ENCODE measurements around the gene EPX.

Gene EPX

DNA sequence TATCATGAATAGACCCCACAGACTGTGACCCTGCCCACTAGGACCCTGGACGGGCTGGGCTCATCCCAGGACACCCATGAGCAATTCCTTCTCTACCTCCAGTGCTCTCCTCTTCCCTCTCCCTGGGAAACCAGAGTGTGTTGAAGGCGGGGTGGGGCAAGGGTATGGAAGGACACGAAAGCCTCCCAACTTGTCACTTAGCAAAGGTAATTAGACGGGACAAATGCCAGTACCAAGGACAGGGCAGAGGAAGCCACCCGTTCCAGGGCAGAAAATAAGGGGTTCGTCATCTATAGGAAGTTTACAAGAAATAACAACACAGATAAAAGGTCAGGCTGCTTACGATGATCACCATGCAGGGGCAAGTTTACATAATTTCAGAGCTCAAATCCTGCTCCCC, 4.9 kb upstream of the EPX start:
- TF ChIP-seq, protein P1, sequence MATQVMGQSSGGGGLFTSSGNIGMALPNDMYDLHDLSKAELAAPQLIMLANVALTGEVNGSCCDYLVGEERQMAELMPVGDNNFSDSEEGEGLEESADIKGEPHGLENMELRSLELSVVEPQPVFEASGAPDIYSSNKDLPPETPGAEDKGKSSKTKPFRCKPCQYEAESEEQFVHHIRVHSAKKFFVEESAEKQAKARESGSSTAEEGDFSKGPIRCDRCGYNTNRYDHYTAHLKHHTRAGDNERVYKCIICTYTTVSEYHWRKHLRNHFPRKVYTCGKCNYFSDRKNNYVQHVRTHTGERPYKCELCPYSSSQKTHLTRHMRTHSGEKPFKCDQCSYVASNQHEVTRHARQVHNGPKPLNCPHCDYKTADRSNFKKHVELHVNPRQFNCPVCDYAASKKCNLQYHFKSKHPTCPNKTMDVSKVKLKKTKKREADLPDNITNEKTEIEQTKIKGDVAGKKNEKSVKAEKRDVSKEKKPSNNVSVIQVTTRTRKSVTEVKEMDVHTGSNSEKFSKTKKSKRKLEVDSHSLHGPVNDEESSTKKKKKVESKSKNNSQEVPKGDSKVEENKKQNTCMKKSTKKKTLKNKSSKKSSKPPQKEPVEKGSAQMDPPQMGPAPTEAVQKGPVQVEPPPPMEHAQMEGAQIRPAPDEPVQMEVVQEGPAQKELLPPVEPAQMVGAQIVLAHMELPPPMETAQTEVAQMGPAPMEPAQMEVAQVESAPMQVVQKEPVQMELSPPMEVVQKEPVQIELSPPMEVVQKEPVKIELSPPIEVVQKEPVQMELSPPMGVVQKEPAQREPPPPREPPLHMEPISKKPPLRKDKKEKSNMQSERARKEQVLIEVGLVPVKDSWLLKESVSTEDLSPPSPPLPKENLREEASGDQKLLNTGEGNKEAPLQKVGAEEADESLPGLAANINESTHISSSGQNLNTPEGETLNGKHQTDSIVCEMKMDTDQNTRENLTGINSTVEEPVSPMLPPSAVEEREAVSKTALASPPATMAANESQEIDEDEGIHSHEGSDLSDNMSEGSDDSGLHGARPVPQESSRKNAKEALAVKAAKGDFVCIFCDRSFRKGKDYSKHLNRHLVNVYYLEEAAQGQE (IDR thresholded peaks at IDR 0.05; ENCODE audit: insufficient replicate concordance, low read depth): peak; percentile 70
- TF ChIP-seq GABPA (IDR thresholded peaks at IDR 0.05; ENCODE audit: low read depth): no peak
- H3K4me3 ChIP-seq (replicated peaks; ENCODE audit: insufficient read depth, low read length): no peak overlapping the region
- no peaks in the 10 kb centered on the region for H3K27me3 ChIP-seq (ENCODE audit: insufficient read depth, poor library complexity, severe bottlenecking)
- H3K27ac ChIP-seq (replicated peaks): no peak overlapping the region
- no peak for DNase-seq (ENCODE audit: low read depth in 1 of 2, low spot score in 1 of 2)

DNA sequence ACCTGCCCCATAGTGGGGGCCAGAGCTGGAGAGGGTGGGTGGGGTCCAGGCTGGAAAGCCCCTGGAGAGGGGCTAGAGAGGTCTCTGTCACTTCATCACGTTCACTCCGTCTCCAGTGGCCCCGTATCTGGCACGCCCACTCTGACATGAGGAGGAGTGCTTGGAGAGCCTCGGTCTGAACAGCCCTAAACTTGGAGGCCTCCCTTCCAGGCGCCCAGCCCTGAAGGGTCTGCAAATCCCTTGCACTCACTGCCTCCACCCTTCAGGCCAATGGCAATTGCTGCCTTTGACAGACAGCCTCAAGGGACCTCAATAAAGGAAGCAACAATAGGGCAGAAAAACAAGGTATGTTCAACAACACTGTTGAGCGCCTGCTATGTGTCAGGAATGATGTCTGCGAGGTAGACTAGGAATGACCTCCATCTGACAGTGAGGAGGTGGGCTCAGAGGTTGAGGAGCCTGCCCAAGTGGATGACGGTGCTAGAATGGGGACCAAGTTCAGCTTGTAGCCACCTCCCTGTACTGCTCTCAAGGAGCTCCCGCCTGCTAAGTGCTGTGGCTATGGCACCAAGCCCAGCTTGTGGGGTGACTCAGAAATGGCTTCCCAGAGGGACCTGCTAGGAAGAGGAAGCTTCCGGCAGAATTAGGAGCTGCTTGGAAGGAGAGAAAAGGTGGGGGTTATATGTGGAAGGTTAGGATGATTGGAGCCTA, 2.9 kb upstream of the EPX start:
- no peaks in the 10 kb centered on the region for H3K27me3 ChIP-seq (ENCODE audit: insufficient read depth, poor library complexity, severe bottlenecking)

DNA sequence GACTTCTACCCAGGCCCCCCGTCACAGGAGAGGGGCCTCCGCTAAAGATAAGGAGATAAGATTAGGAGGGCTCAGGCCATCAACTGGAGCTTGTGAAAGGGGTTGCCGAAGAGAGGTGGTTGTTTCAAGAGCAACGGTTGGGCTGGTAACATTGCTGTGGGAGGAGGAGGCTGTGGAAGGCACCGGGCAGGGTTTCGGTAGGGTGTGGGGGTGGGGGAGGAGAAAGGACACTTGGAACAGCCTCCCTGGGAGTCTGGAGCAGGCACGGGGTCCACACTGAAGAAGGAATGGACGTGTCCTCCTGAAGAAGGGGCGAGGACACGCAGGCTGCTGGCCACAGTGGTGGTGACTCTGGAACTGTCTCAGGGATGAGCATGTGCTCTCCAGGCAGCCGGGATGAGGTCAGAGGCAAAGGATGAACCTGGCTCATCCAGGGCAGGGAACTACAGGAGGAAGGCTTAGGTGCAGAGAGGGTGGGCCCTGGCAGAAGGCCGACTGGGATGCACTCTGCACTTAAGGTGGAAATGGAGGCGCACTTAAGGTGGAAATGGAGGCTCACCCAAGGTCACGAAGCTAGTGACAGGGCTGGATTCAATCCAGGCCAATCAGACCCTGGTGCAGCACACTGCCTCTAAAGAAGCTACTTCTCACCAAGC, 1.2 kb upstream of the EPX start:
- DNase-seq (ENCODE audit: low read depth in 1 of 2, low spot score in 1 of 2): no peak
- H3K27me3 ChIP-seq (ENCODE audit: insufficient read depth, poor library complexity, severe bottlenecking): no peaks in the 10 kb centered on the region

More for the DNA sequence above, 2.9 kb upstream of the EPX start:
- TF ChIP-seq, protein P1 (IDR thresholded peaks at IDR 0.05; ENCODE audit: insufficient replicate concordance, low read depth): no peak
- TF ChIP-seq, protein P2, sequence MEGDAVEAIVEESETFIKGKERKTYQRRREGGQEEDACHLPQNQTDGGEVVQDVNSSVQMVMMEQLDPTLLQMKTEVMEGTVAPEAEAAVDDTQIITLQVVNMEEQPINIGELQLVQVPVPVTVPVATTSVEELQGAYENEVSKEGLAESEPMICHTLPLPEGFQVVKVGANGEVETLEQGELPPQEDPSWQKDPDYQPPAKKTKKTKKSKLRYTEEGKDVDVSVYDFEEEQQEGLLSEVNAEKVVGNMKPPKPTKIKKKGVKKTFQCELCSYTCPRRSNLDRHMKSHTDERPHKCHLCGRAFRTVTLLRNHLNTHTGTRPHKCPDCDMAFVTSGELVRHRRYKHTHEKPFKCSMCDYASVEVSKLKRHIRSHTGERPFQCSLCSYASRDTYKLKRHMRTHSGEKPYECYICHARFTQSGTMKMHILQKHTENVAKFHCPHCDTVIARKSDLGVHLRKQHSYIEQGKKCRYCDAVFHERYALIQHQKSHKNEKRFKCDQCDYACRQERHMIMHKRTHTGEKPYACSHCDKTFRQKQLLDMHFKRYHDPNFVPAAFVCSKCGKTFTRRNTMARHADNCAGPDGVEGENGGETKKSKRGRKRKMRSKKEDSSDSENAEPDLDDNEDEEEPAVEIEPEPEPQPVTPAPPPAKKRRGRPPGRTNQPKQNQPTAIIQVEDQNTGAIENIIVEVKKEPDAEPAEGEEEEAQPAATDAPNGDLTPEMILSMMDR (IDR thresholded peaks at IDR 0.05; ENCODE audit: insufficient read depth, low read length): no peak
- TF ChIP-seq POLR2AphosphoS5 (IDR thresholded peaks at IDR 0.05; ENCODE audit: low read depth) (no peak), GABPA (IDR thresholded peaks at IDR 0.05; ENCODE audit: low read depth) (no peak), SPI1 (IDR thresholded peaks at IDR 0.05; ENCODE audit: borderline replicate concordance, low read depth) (no peak)
- peak; percentile 27 to 45 for DNase-seq (ENCODE audit: low read depth in 1 of 2, low spot score in 1 of 2)
- Histone ChIP-seq H3K27ac (replicated peaks) (no peak overlapping the region), H3K4me3 (replicated peaks; ENCODE audit: insufficient read depth, low read length) (no peak overlapping the region)

More for the DNA sequence above, 1.2 kb upstream of the EPX start:
- TF ChIP-seq, protein P1 (IDR thresholded peaks at IDR 0.05; ENCODE audit: insufficient replicate concordance, low read depth): no peak
- TF ChIP-seq SPI1 (IDR thresholded peaks at IDR 0.05; ENCODE audit: borderline replicate concordance, low read depth) (no peak), GABPA (IDR thresholded peaks at IDR 0.05; ENCODE audit: low read depth) (no peak), POLR2AphosphoS5 (IDR thresholded peaks at IDR 0.05; ENCODE audit: low read depth) (no peak)
- TF ChIP-seq, protein P2 (IDR thresholded peaks at IDR 0.05; ENCODE audit: insufficient read depth, low read length): no peak
- H3K4me3 ChIP-seq (replicated peaks; ENCODE audit: insufficient read depth, low read length): no peak overlapping the region
- H3K27ac ChIP-seq (replicated peaks): no peak overlapping the region
